Small intestine (tissue), 7 donors: ENCODE measurements around the gene OSTF1. TPM values are rescaled to one million over a fixed set of nuclear protein-coding genes. Genes with fewer than 3 reads are reported as not detected.

ENCODE experiments used
- DNase-seq, 2 donors: peaks; one replicate each; pipeline versions ENCODE4 v3.0.0 to v3.0.0-alpha.2; 2013
- FAIRE-seq: peaks from 2 replicates; lab custom pipeline; 2012; peaks lifted over from hg19 to GRCh38; lab: Jason Lieb, UNC
- H3K27ac ChIP-seq, 3 donors: one replicate each; pipeline ENCODE4 v1.5.1; 2013; ENCODE audit warnings: low read length in 2 of 3, mild to moderate bottlenecking in 2 of 3, control low read depth in 1 of 3, inconsistent platforms in 1 of 3, low read depth in 1 of 3, moderate library complexity in 1 of 3
- H3K27me3 ChIP-seq, 3 donors: one replicate each; pipeline ENCODE4 v1.6.1; 2013; ENCODE audit warnings: low read length in 3 of 3, inconsistent platforms in 1 of 3; ENCODE audit not compliant: control insufficient read depth in 3 of 3, insufficient read depth in 3 of 3
- H3K36me3 ChIP-seq, 3 donors: one replicate each; pipeline ENCODE4 v1.6.1; 2013; ENCODE audit warnings: low read length in 3 of 3, inconsistent platforms in 1 of 3, low read depth in 1 of 3, mild to moderate bottlenecking in 1 of 3, moderate library complexity in 1 of 3; ENCODE audit not compliant: control insufficient read depth in 3 of 3, insufficient read depth in 2 of 3
- H3K4me1 ChIP-seq, 3 donors: one replicate each; pipeline ENCODE4 v1.6.1; 2013; ENCODE audit warnings: low read length in 2 of 3, inconsistent platforms in 1 of 3, low read depth in 1 of 3, mild to moderate bottlenecking in 1 of 3, moderate library complexity in 1 of 3; ENCODE audit not compliant: control insufficient read depth in 3 of 3, insufficient read depth in 2 of 3
- H3K4me3 ChIP-seq, 3 donors: one replicate each; pipeline ENCODE4 v1.5.1; 2013; ENCODE audit warnings: low read length in 3 of 3, control low read depth in 1 of 3, inconsistent platforms in 1 of 3, low read depth in 1 of 3, mild to moderate bottlenecking in 1 of 3, moderate library complexity in 1 of 3
- H3K9me3 ChIP-seq, 2 donors: one replicate each; pipeline ENCODE4 v1.6.1; 2013; ENCODE audit warnings: low read depth in 1 of 2, low read length in 1 of 2; ENCODE audit not compliant: control insufficient read depth in 2 of 2, insufficient read depth in 1 of 2
- WGBS, 3 donors: extraction: QIAGEN DNeasy Blood & Tissue Kit; methylation state at CpG; one replicate each; pipeline ENCODE4 v1.1.7; 2013; 5-methylcytosine and 5-hydroxymethylcytosine counted together
- polyA plus RNA-seq, 4 donors: library from polyadenylated mRNA; stranded (reverse) in 3 of 4; unstranded in 1 of 4; fragments of 200-250 nt in 3 of 4; fragments of 120-200 nt in 1 of 4; gene quantifications; one replicate each; pipeline versions ENCODE4 v1.2.1 to v1.2.3, GENCODE V29; 2013
- donor health status: healthy with polysubstance abuse.
- donor health status: control.
- donor health status: control.
- donor health status: Bipolar disorder and iron deficiency.
- donor health status: healthy.

Gene OSTF1
- polyA plus RNA-seq, 4 donors: 37.0 to 48.9 (median 43.5) TPM

DNA sequence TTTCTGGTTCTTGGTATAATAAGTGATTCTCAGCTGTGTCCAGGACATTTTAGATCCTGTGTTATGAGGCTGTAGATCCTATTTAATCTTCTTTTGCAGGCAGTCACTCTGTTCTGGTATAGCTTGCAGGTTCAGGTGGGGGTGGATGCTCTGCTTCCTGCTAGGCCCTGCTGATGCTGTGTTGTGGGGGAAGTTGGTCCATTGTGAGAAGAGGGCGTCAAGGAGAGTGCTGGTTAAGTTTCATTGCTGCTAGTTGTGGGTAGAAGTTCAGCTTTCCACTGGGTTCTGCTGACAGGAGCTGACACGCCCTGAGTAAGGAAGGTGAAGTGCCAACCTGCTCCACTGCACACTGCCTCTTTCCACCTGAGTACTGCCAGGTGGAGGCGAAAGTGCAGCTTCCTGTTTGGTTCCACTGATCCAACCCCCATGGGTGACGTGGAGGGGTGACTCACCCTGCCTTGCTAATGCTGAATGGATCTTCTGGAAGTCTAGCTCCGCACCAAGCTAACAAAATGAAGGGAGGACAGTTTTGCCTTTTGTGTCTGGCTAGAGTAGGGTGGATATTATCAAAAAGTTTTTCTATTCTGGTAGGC lies 16.7 kb upstream of the OSTF1 start:
- no peak for FAIRE-seq
- peak; percentile 36 to 98 for DNase-seq
- no peaks in the 10 kb centered on the region for H3K27me3 ChIP-seq

GRCh38 chr9:75072895-75073294 lies 15.4 kb upstream of the OSTF1 start:
- H3K4me1 ChIP-seq: no peaks in the 10 kb centered on the region
- H3K27ac ChIP-seq: no peak overlapping the region
- 97 to 100% (median 99%) methylated on average over 4 of the region's 4 CpGs for WGBS, 3 donors
- peaks cover 0 to 11% (median 0%) of the 10 kb centered on the region in 3 donors for H3K36me3 ChIP-seq
- no peak overlapping the region for H3K4me3 ChIP-seq
- H3K27me3 ChIP-seq: no peaks in the 10 kb centered on the region
- no peaks in the 10 kb centered on the region for H3K9me3 ChIP-seq
- FAIRE-seq (no peak), DNase-seq (no peak)

More for the DNA sequence above, 16.7 kb upstream of the OSTF1 start:
- Histone ChIP-seq H3K27ac (peak overlapping the region in 2 of 3 donors; percentile 77 to 89), H3K9me3 (no peaks in the 10 kb centered on the region), H3K36me3 (peaks cover 0 to 10% (median 2%) of the 10 kb centered on the region in 3 donors), H3K4me1 (no peaks in the 10 kb centered on the region), H3K4me3 (peak overlapping the region in 1 of 3 donors; percentile 37)
- WGBS, 3 donors: 10 to 57% (median 35%) methylated on average over 5 of the region's 5 CpGs

GRCh38 chr9:75081632-75082031 lies 6.7 kb upstream of the OSTF1 start:
- no peaks in the 10 kb centered on the region for H3K27me3 ChIP-seq
- FAIRE-seq (no peak), DNase-seq (no peak)
- 52 to 72% (median 63%) methylated on average over 2 of the region's 2 CpGs for WGBS, 3 donors
- H3K4me3 ChIP-seq: no peak overlapping the region
- no peak overlapping the region for H3K27ac ChIP-seq
- peaks cover 0 to 14% (median 8%) of the 10 kb centered on the region in 3 donors for H3K36me3 ChIP-seq
- H3K4me1 ChIP-seq: peaks cover 4 to 17% (median 15%) of the 10 kb centered on the region in 3 donors
- H3K9me3 ChIP-seq: no peaks in the 10 kb centered on the region

DNA sequence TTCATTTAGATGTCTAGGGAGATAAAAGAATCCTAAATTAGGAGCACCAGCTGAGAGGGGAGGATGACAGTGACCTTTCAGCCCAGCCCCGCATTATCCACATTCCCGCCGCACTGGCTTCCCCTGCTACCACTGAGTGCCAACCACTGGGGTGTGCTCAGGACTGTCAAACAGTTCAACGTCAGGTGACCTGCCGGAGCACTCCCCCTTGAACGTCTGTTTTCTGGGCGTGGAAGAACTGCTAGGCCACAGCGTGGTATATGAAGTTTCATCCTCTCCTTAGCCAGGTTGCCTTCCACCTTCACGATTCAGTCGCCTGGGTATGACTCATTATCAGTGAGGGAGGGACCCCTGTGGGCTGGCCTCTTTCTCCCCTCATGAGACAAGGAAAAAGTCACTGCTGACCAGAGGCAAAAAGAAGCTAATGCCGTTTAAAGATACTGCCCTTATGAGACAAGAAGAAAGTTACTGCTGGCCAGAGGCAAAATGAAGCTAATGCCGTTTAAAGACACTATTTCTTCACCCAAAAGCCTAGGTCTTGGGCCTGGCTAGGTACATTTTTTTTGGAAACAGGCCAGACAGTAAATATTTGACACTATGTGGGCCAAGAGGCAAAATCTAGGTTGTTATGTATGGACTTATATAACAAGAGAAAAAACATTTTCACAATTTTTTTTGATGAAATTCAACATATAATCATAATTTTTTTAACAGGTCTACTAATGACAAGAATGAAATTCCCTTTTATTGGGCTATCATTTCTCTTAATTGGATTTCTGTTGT lies 4.9 kb upstream of the OSTF1 start:
- Histone ChIP-seq H3K27ac (peak overlapping the region in 2 of 3 donors; percentile 47 to 64), H3K36me3 (peaks cover 0 to 10% (median 6%) of the 10 kb centered on the region in 3 donors), H3K9me3 (no peaks in the 10 kb centered on the region), H3K27me3 (no peaks in the 10 kb centered on the region), H3K4me3 (no peak overlapping the region), H3K4me1 (peaks cover 4 to 17% (median 15%) of the 10 kb centered on the region in 3 donors)
- 9 to 52% (median 28%) methylated on average over 12 of the region's 12 CpGs for WGBS, 3 donors
- DNase-seq: peak; percentile 77 to 82
- FAIRE-seq: no peak

GRCh38 chr9:75084081-75084672 lies 4.1 kb upstream of the OSTF1 start:
- no peak for FAIRE-seq
- WGBS, 3 donors: 65 to 77% (median 73%) methylated on average over 5 of the region's 5 CpGs
- peaks cover 4 to 17% (median 15%) of the 10 kb centered on the region in 3 donors for H3K4me1 ChIP-seq
- no peak for DNase-seq
- no peaks in the 10 kb centered on the region for H3K9me3 ChIP-seq
- peaks cover 0 to 10% (median 6%) of the 10 kb centered on the region in 3 donors for H3K36me3 ChIP-seq
- H3K27ac ChIP-seq: peak overlapping the region in 1 of 3 donors; percentile 64
- no peak overlapping the region for H3K4me3 ChIP-seq
- H3K27me3 ChIP-seq: no peaks in the 10 kb centered on the region

- H3K4me3 ChIP-seq: no peak overlapping the region
- no peaks in the 10 kb centered on the region for H3K27me3 ChIP-seq
- no peaks in the 10 kb centered on the region for H3K9me3 ChIP-seq
- H3K4me1 ChIP-seq: peaks cover 4 to 21% (median 18%) of the 10 kb centered on the region in 3 donors
- WGBS, 3 donors: 76 to 93% (median 90%) methylated on average over 1 of the region's 1 CpG
- no peak for DNase-seq
- no peak overlapping the region for H3K27ac ChIP-seq
- no peak for FAIRE-seq
- H3K36me3 ChIP-seq: peaks cover 0 to 4% (median 4%) of the 10 kb centered on the region in 3 donors
These were observed 2.7 kb upstream of the OSTF1 start for GRCh38 chr9:75085640-75086039.

DNA sequence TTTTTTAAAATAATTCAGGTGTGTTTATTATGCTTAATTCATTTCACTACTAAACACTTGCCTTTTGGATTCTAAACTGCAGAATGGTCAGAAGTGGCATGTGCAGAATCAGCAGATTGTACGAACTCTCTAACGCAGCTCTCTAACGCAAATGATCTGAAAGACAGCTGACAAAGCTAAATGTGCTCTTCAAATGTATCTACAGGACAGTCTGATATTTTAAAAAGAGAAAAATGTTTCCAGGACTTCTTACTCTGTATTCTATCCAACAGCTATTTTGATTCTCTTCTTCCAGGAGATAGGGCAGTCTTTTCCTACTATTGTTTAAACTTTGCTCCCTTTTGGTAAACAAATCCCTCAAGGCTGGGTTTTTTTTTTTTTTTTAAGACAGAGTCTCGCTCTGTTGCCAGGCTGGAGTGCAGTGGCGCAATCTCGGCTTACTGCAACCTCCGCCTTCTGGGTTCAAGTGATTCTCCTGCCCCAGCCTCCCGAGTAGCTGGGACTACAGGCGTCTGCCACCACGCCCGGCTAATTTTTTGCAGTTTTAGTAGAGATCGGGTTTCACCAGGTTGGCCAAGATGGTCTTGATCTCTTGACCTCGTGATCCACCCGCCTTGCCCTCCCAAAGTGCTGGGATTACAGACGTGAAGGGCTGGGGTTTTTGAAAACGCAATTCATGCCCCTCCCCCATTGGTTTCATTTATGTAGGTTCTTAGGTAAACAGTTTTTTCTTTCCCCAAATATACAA lies 1.6 kb upstream of the OSTF1 start:
- no peak for FAIRE-seq
- Histone ChIP-seq H3K9me3 (no peaks in the 10 kb centered on the region), H3K4me3 (peak overlapping the region in 2 of 3 donors; percentile 85 to 96), H3K4me1 (peaks cover 4 to 22% (median 21%) of the 10 kb centered on the region in 3 donors), H3K27me3 (no peaks in the 10 kb centered on the region), H3K36me3 (peaks cover 0 to 3% (median 0%) of the 10 kb centered on the region in 3 donors), H3K27ac (peak overlapping the region; percentile 96 to 100 (median 99))
- DNase-seq: peak; percentile 61 to 66
- WGBS, 3 donors: 1 to 21% (median 10%) methylated on average over 16 of the region's 16 CpGs
